Kidney capillary endothelial cell (primary cell): Measurements from ENCODE around the gene C5AR2.
"Not testable (repeated sequence)": the region's sequence is repeated elsewhere in the genome, so short reads cannot be mapped to it uniquely, and the experiment has no call there.

Experiments used
- DNase-seq: peaks from one replicate; pipeline ENCODE4 v3.0.0-alpha.2; 2018; ENCODE audit warnings: low spot score

Gene C5AR2

GRCh38 chr19:47331931-47332547 lies at the start of gene C5AR2:
C5AR2 (plus strand) TSS chr19:47332175; CDS start chr19:47340800, 8,625 bp downstream.
- DNase-seq: no peak

- no peak for DNase-seq
Measured at GRCh38 chr19:47283405-47284059, 48.4 kb upstream of the C5AR2 start.

- DNase-seq: peak; percentile 61
Measured at GRCh38 chr19:47284324-47284899, 47.6 kb upstream of the C5AR2 start.

GRCh38 chr19:47296036-47296435 lies 35.9 kb upstream of the C5AR2 start:
- peak; percentile 77 for DNase-seq

- DNase-seq: not testable (repeated sequence)
Measured at GRCh38 chr19:47300867-47301266, 31.1 kb upstream of the C5AR2 start.

- no peak for DNase-seq
Measured at GRCh38 chr19:47302249-47302648, 29.7 kb upstream of the C5AR2 start.

- no peak for DNase-seq
Measured at GRCh38 chr19:47303966-47304365, 28.0 kb upstream of the C5AR2 start.

- DNase-seq: peak; percentile 57
Measured at GRCh38 chr19:47305309-47305751, 26.6 kb upstream of the C5AR2 start.

GRCh38 chr19:47306303-47306702 lies 25.7 kb upstream of the C5AR2 start:
- DNase-seq: no peak

GRCh38 chr19:47309038-47309437 lies 22.9 kb upstream of the C5AR2 start:
- DNase-seq: no peak

GRCh38 chr19:47309608-47310007 lies 22.4 kb upstream of the C5AR2 start, which contains the start of gene C5AR1:
C5AR1 (plus strand) TSS chr19:47309861; CDS start chr19:47309896, 35 bp downstream.
- no peak for DNase-seq

GRCh38 chr19:47310323-47310722 lies 21.7 kb upstream of the C5AR2 start:
- no peak for DNase-seq

GRCh38 chr19:47310819-47311218 lies 21.2 kb upstream of the C5AR2 start:
- DNase-seq: no peak

- no peak for DNase-seq
Measured at GRCh38 chr19:47312366-47313006, 19.5 kb upstream of the C5AR2 start.

GRCh38 chr19:47313754-47314295 lies 18.1 kb upstream of the C5AR2 start:
- no peak for DNase-seq

- peak; percentile 60 for DNase-seq
Measured at GRCh38 chr19:47315125-47315821, 16.7 kb upstream of the C5AR2 start.

GRCh38 chr19:47316513-47316912 lies 15.5 kb upstream of the C5AR2 start:
- no peak for DNase-seq

GRCh38 chr19:47319923-47320871 lies 11.8 kb upstream of the C5AR2 start:
- DNase-seq: no peak

- no peak for DNase-seq
Measured at GRCh38 chr19:47321630-47322029, 10.3 kb upstream of the C5AR2 start.

GRCh38 chr19:47322058-47322457 lies 9.9 kb upstream of the C5AR2 start:
- no peak for DNase-seq

- DNase-seq: no peak
Measured at GRCh38 chr19:47323409-47323808, 8.6 kb upstream of the C5AR2 start.
